HEK293T (cell line): ENCODE measurements around the gene RPTOR.

Experiments used
- CTBP1 ChIP-seq: fragments of 450-650 bp; IDR thresholded peaks from 2 replicates; pipeline ENCODE4 v1.6.1; 2016; ENCODE audit warnings: borderline replicate concordance
- ELF4 ChIP-seq: fragments of 450-650 bp; IDR thresholded peaks from 2 replicates; pipeline ENCODE4 v1.6.1; 2017; ENCODE audit warnings: antibody characterized with exemption
- FOXK2 ChIP-seq: fragments of 450-650 bp; IDR thresholded peaks from 2 replicates; pipeline ENCODE4 v1.6.1; 2016; ENCODE audit warnings: mild to moderate bottlenecking
- FOXM1 ChIP-seq: fragments of 450-650 bp; IDR thresholded peaks from 2 replicates; pipeline ENCODE4 v1.6.1; 2017; ENCODE audit warnings: mild to moderate bottlenecking, borderline replicate concordance
- L3MBTL2 ChIP-seq: fragments of 450-650 bp; conservative IDR thresholded peaks from 2 replicates; pipeline ENCODE4 v1.6.1; 2016; ENCODE audit warnings: mild to moderate bottlenecking
- LEF1 ChIP-seq: fragments of 450-650 bp; IDR thresholded peaks from 2 replicates; pipeline ENCODE4 v1.6.1; 2017; ENCODE audit warnings: mild to moderate bottlenecking, borderline replicate concordance
- NFRKB ChIP-seq: fragments of 450-650 bp; IDR thresholded peaks from 2 replicates; pipeline ENCODE4 v1.6.1; 2016; ENCODE audit warnings: mild to moderate bottlenecking, moderate library complexity
- SP1 ChIP-seq: fragments of 450-650 bp; IDR thresholded peaks from 2 replicates; pipeline ENCODE4 v1.6.1; 2017
- ZNF384 ChIP-seq: fragments of 450-650 bp; IDR thresholded peaks from 2 replicates; pipeline ENCODE4 v1.6.1; 2016

DNA sequence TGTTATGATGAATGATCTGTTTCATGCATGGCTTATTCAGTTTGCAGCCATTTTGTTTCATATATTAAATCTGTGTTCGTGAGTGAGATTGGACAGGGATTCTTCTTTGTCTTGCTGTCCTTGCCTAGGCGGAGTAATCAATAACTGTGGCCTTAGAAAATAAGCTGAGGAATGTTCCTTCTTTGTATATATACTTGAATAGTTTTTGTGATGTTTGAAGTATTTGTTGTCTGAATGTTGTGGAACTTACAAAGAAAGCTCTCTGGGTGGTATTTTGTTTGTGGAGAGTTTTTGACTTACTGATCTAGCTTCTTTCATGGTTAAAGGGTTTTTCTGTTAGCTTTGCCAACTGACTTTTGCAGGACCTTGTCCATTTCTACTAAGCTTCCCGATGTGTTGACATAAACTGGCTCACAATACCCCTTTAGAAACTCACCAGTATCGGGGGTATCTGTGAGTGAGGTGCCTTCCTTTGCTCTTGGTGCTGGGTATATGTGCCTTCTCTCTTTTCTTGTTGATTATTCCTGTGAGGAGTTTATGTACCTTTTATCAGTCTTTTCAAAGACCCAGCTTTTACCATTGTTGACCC is 166.2 kb downstream of the RPTOR start:
- no peak for TF ChIP-seq SP1
- TF ChIP-seq LEF1 = no peak
- TF ChIP-seq ZNF384 = no peak
- no peak for TF ChIP-seq FOXM1
- TF ChIP-seq ELF4 = no peak
- no peak for TF ChIP-seq CTBP1
- no peak for TF ChIP-seq NFRKB
- TF ChIP-seq L3MBTL2 = no peak
- no peak for TF ChIP-seq FOXK2
